Vagina (tissue), 2 donors: ENCODE data around the gene HIGD2A. TPM values are rescaled to one million over a fixed set of nuclear protein-coding genes. Genes with fewer than 3 reads are reported as not detected.

ENCODE experiments used
- DNase-seq, 2 donors: peaks; one replicate each; pipeline ENCODE4 v3.0.0-alpha.2; 2017; ENCODE audit errors: extremely low spot score in 2 of 2
- H3K27ac ChIP-seq: fragments of 200-600 bp; sonication (generic); one replicate; pipeline ENCODE4 v1.5.1; 2019
- H3K27me3 ChIP-seq: fragments of 200-600 bp; sonication (generic); one replicate; pipeline ENCODE4 v1.5.1; 2019
- H3K36me3 ChIP-seq, 2 donors: fragments of 200-600 bp; sonication (generic); one replicate each; pipeline ENCODE4 v1.5.1; 2017 to 2019
- H3K4me1 ChIP-seq: fragments of 200-600 bp; sonication (generic); one replicate; pipeline ENCODE4 v1.5.1; 2019
- H3K4me3 ChIP-seq, 2 donors: fragments of 200-600 bp; sonication (generic); 1 replicate in 1 of 2; 2 replicates in 1 of 2; pipeline ENCODE4 v1.5.1; 2016 to 2019
- H3K9me3 ChIP-seq: fragments of 200-600 bp; sonication (generic); one replicate; pipeline ENCODE4 v1.5.1; 2019
- POLR2A ChIP-seq, 2 donors: fragments of 450-650 bp; IDR thresholded peaks; one replicate each; pipeline ENCODE4 v1.6.1; 2017; ENCODE audit warnings: antibody characterized with exemption in 2 of 2, mild to moderate bottlenecking in 2 of 2, moderate library complexity in 2 of 2
- POLR2AphosphoS5 ChIP-seq, 2 donors: sonication (generic); formaldehyde crosslinking; IDR thresholded peaks; one replicate each; pipeline ENCODE4 v1.9.0; 2017; ENCODE audit warnings: antibody characterized with exemption in 2 of 2, mild to moderate bottlenecking in 2 of 2, low read depth in 1 of 2; ENCODE audit not compliant: insufficient read depth in 1 of 2
- intact Hi-C: fragments of 100-400 bp; cut with DNase I; formaldehyde crosslinking; loops from one replicate; pipeline ENCODE4 v1.15.1; 2023
- total RNA-seq: library from RNA; depleted of rRNA; stranded (reverse); fragments of >200 nt; gene quantifications from one replicate; pipeline ENCODE4 v1.2.3, GENCODE V29; 2016
- TF ChIP-seq, protein P1 (sequence below), 3 experiments: fragments of 450-650 bp in 2 of 3; fragments of 200-600 bp in 1 of 3; sonication (generic) in 1 of 3; IDR thresholded peaks; one replicate each; pipeline ENCODE4 v1.5.1; 2017 to 2019; ENCODE audit warnings: antibody characterized with exemption in 3 of 3, mild to moderate bottlenecking in 2 of 3, moderate library complexity in 2 of 3

Gene HIGD2A
- total RNA-seq, 1 donor from 2014 or later: 124 TPM

DNA sequence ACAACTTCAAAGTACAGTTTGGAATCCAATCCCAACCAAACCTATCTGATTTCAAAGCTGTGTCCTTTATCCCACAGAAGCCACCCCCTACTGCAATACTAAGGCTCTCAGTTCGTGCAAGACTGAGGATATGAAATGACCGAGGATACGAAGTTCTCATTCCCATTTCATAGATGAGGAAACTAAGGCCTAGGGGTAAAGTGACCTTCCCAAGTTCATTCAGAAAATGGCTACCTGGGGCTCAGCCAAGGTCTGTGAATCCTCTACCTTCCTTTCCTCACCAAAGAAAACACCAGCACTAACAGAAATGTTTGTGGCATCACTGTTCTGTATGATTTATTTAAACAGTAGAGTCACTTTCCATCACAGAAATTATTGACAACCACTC lies 32.4 kb upstream of the HIGD2A start:
- DNase-seq: no peak
- no peak overlapping the region for H3K27ac ChIP-seq
- no peaks in the 10 kb centered on the region for H3K9me3 ChIP-seq
- H3K4me3 ChIP-seq: no peak overlapping the region
- H3K27me3 ChIP-seq: no peaks in the 10 kb centered on the region
- intact Hi-C loops: no loop called here
- TF ChIP-seq, protein P1, sequence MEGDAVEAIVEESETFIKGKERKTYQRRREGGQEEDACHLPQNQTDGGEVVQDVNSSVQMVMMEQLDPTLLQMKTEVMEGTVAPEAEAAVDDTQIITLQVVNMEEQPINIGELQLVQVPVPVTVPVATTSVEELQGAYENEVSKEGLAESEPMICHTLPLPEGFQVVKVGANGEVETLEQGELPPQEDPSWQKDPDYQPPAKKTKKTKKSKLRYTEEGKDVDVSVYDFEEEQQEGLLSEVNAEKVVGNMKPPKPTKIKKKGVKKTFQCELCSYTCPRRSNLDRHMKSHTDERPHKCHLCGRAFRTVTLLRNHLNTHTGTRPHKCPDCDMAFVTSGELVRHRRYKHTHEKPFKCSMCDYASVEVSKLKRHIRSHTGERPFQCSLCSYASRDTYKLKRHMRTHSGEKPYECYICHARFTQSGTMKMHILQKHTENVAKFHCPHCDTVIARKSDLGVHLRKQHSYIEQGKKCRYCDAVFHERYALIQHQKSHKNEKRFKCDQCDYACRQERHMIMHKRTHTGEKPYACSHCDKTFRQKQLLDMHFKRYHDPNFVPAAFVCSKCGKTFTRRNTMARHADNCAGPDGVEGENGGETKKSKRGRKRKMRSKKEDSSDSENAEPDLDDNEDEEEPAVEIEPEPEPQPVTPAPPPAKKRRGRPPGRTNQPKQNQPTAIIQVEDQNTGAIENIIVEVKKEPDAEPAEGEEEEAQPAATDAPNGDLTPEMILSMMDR (IDR thresholded peaks at IDR 0.05): no peak
- no peak for TF ChIP-seq POLR2A (IDR thresholded peaks at IDR 0.05)
- no peak for TF ChIP-seq POLR2AphosphoS5 (IDR thresholded peaks at IDR 0.05; ENCODE audit: insufficient read depth in 1 of 2, low read depth in 1 of 2)
- H3K4me1 ChIP-seq: peaks cover 26% of the 10 kb centered on the region
- peaks cover 0 to 38% of the 10 kb centered on the region in 2 donors for H3K36me3 ChIP-seq

GRCh38 chr5:176359658-176360057 lies 28.9 kb upstream of the HIGD2A start:
- intact Hi-C loops: no loop called here
- H3K27me3 ChIP-seq: no peaks in the 10 kb centered on the region
- TF ChIP-seq POLR2A (IDR thresholded peaks at IDR 0.05) (no peak), POLR2AphosphoS5 (IDR thresholded peaks at IDR 0.05; ENCODE audit: insufficient read depth in 1 of 2, low read depth in 1 of 2) (no peak)
- TF ChIP-seq, protein P1 (IDR thresholded peaks at IDR 0.05): no peak

GRCh38 chr5:176360894-176361436 lies 27.6 kb upstream of the HIGD2A start:
- peaks cover 32% of the 10 kb centered on the region for H3K4me1 ChIP-seq
- intact Hi-C loops: no loop called here

More at GRCh38 chr5:176359658-176360057, 28.9 kb upstream of the HIGD2A start:
- H3K9me3 ChIP-seq: no peaks in the 10 kb centered on the region
- H3K27ac ChIP-seq: no peak overlapping the region
- H3K4me1 ChIP-seq: peaks cover 34% of the 10 kb centered on the region
- H3K36me3 ChIP-seq: peaks cover 0 to 13% of the 10 kb centered on the region in 2 donors
- no peak overlapping the region for H3K4me3 ChIP-seq
- no peak for DNase-seq

DNA sequence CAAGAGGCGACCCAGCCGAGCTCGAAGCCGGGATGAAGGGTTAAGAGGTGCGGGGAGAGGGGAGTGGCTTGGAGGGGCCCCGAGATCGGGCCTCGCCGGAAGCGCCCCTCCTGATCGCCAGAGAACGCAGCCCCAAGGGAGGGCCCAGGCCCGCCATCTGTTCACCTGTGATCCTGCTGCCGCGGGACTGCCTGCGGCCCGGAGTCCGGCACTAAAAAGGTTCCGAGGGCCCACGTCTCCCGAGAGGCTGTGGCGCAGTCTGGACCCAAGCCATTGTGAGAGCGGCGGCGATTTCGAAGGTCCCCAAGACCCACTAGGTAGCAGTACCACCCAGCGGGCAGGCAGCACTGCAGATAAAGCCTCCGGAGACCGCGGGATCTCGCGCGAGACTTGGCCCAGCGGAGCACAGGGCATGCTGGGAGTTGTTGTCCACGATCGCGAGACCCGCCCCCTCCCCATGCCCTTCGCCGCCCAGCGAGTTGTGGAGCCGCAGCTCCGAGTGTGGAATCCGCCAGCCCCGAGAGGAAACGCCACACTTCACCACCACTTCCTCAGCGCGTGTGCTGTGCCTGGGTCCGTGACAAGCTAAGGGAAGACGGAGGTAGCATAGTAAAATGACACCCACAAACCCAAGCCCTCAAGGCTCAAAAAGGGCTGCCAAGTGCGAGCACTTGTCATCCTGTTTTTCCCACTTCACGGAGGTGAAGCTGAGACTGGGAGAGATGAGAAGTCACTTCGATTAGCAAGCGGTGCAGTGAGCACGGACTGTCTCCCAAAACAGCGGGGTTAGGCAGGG lies 26.9 kb upstream of the HIGD2A start, which contains the start of gene KIAA1191:
Gene KIAA1191 (minus strand): TSS at position 328 of the 796 bp plus-strand sequence. CDS start 2,256 bp downstream, outside the sequence.
- DNase-seq: peak in 1 of 2 donors; percentile 94
- Histone ChIP-seq H3K27me3 (no peaks in the 10 kb centered on the region), H3K4me1 (peaks cover 37% of the 10 kb centered on the region), H3K4me3 (peak within 1 kb of the TSS; percentile 90 to 92), H3K36me3 (peaks cover 0 to 4% of the 10 kb centered on the region in 2 donors), H3K9me3 (no peaks in the 10 kb centered on the region), H3K27ac (peak within 1 kb of the TSS; percentile 86)
- TF ChIP-seq POLR2A (IDR thresholded peaks at IDR 0.05) (peak in 1 of 2 donors; percentile 72), POLR2AphosphoS5 (IDR thresholded peaks at IDR 0.05; ENCODE audit: insufficient read depth in 1 of 2, low read depth in 1 of 2) (peak; percentile 96)
- TF ChIP-seq, protein P1 (IDR thresholded peaks at IDR 0.05): no peak
- intact Hi-C loops: no loop called here

More at GRCh38 chr5:176360894-176361436, 27.6 kb upstream of the HIGD2A start:
- DNase-seq: no peak
- TF ChIP-seq POLR2AphosphoS5 (IDR thresholded peaks at IDR 0.05; ENCODE audit: insufficient read depth in 1 of 2, low read depth in 1 of 2): no peak
- TF ChIP-seq, protein P1 (IDR thresholded peaks at IDR 0.05): no peak
- no peak for TF ChIP-seq POLR2A (IDR thresholded peaks at IDR 0.05)
- Histone ChIP-seq H3K27ac (peak overlapping the region; percentile 86), H3K36me3 (peaks cover 0 to 4% of the 10 kb centered on the region in 2 donors), H3K27me3 (no peaks in the 10 kb centered on the region), H3K9me3 (no peaks in the 10 kb centered on the region), H3K4me3 (peak overlapping the region; percentile 90 to 92)

- Histone ChIP-seq H3K9me3 (no peaks in the 10 kb centered on the region), H3K27ac (peak overlapping the region; percentile 86), H3K27me3 (no peaks in the 10 kb centered on the region), H3K36me3 (peaks cover 0 to 4% of the 10 kb centered on the region in 2 donors), H3K4me1 (peaks cover 38% of the 10 kb centered on the region), H3K4me3 (peak overlapping the region; percentile 90 to 92)
- intact Hi-C loops: no loop called here
- DNase-seq: no peak
- TF ChIP-seq POLR2A (IDR thresholded peaks at IDR 0.05): no peak
- TF ChIP-seq, protein P1 (IDR thresholded peaks at IDR 0.05): no peak
Measured at GRCh38 chr5:176362233-176362490, 26.4 kb upstream of the HIGD2A start.
